ENCODE data around the gene DPYSL5.

GRCh38 chr2:26951236-26951635 lies 103.3 kb downstream of the DPYSL5 start:
- TF ChIP-seq CBFB (CRISPR knock-in tag; IDR thresholded peaks at IDR 0.05) = no peak
- TF ChIP-seq NR2F2 (IDR thresholded peaks at IDR 0.05; ENCODE audit: borderline replicate concordance, low read depth) = no peak
- TF ChIP-seq TCF7L2 (IDR thresholded peaks at IDR 0.05; ENCODE audit: low read depth, low read length) = no peak
- TF ChIP-seq KAT2B (IDR thresholded peaks at IDR 0.05; ENCODE audit: borderline replicate concordance, low read depth, low read length) = no peak
- TF ChIP-seq SRSF1 (optimal IDR thresholded peaks at IDR 0.05; ENCODE audit: low read depth, low read length) = no peak
- TF ChIP-seq CBX5 (CRISPR knock-in tag; IDR thresholded peaks at IDR 0.05; ENCODE audit: borderline replicate concordance) = no peak
- no peak for TF ChIP-seq ZBTB44 (CRISPR knock-in tag; IDR thresholded peaks at IDR 0.05)
- TF ChIP-seq KAT8 (CRISPR knock-in tag; IDR thresholded peaks at IDR 0.05) = no peak
- no peak for TF ChIP-seq POLR2A (IDR thresholded peaks at IDR 0.05; ENCODE audit: insufficient read depth in 1 of 2, low read depth in 2 of 2, low read length in 2 of 2)
- TF ChIP-seq ZZZ3 (CRISPR knock-in tag; IDR thresholded peaks at IDR 0.05; ENCODE audit: borderline replicate concordance) = no peak
- TF ChIP-seq SMAD1 (CRISPR knock-in tag; IDR thresholded peaks at IDR 0.05; ENCODE audit: borderline replicate concordance, low read depth) = no peak
- TF ChIP-seq ZBTB8A (CRISPR knock-in tag; IDR thresholded peaks at IDR 0.05; ENCODE audit: borderline replicate concordance, low read depth) = no peak
- TF ChIP-seq ZBTB49 (CRISPR knock-in tag; IDR thresholded peaks at IDR 0.05; ENCODE audit: borderline replicate concordance) = no peak
- TF ChIP-seq FOXP4 (CRISPR knock-in tag; IDR thresholded peaks at IDR 0.05) = no peak

Data from HepG2 (cell line).